CD4-positive, alpha-beta memory T cell (primary cell): Measurements from ENCODE around the gene FAM163B. TPM values are rescaled to one million over a fixed set of nuclear protein-coding genes. Genes with fewer than 3 reads are reported as not detected.

ENCODE experiments used
- CTCF ChIA-PET: fragments of 350-600 bp; sonication (Branson Sonifier 250); formaldehyde crosslinking; loops from one replicate; lab custom pipeline; 2021; ENCODE audit warnings: inconsistent platforms; ENCODE audit not compliant: partially characterized antibody; lab: Charles Lee
- POLR2A ChIA-PET: fragments of 350-600 bp; sonication (Branson Sonifier 250); formaldehyde crosslinking; loops from one replicate; lab custom pipeline; 2021; ENCODE audit not compliant: partially characterized antibody; lab: Charles Lee
- DNase-seq, 5 donors: peaks; one replicate each; pipeline versions ENCODE4 v3.0.0 to v3.0.0-alpha.2; 2020 to 2022; ENCODE audit warnings: mixed read lengths in 1 of 5
- H3K27ac ChIP-seq: one replicate; pipeline ENCODE4 v1.7.0; 2013; ENCODE audit warnings: low read depth, low read length
- H3K27me3 ChIP-seq: 2 replicates; pipeline ENCODE4 v1.7.0; 2013; ENCODE audit warnings: mild to moderate bottlenecking, low read length, moderate library complexity; ENCODE audit not compliant: insufficient read depth
- H3K36me3 ChIP-seq: 2 replicates; pipeline ENCODE4 v1.7.0; 2013; ENCODE audit warnings: mild to moderate bottlenecking, low read length, moderate library complexity; ENCODE audit not compliant: insufficient read depth
- H3K4me1 ChIP-seq: 2 replicates; pipeline ENCODE4 v1.7.0; 2013; ENCODE audit warnings: mild to moderate bottlenecking, low read length, moderate library complexity; ENCODE audit not compliant: insufficient read depth
- H3K4me3 ChIP-seq, 2 donors: one replicate each; pipeline ENCODE4 v1.7.0; 2013; ENCODE audit warnings: low read length in 2 of 2, mild to moderate bottlenecking in 1 of 2
- H3K9me3 ChIP-seq, 2 donors: one replicate each; pipeline ENCODE4 v1.7.0; 2013; ENCODE audit warnings: low read length in 2 of 2, control low read depth in 1 of 2; ENCODE audit not compliant: control insufficient read depth in 1 of 2
- H3K27ac Mint-ChIP-seq, 7 donors: one replicate each; pipeline ENCODE4 v1.8.0; 2020 to 2021; ENCODE audit warnings: mixed read lengths in 7 of 7, mild to moderate bottlenecking in 6 of 7, inconsistent platforms in 3 of 7, moderate library complexity in 3 of 7
- H3K27me3 Mint-ChIP-seq, 2 donors: one replicate each; pipeline ENCODE4 v1.8.0; 2020 to 2021; ENCODE audit warnings: mixed read lengths in 2 of 2
- H3K36me3 Mint-ChIP-seq, 2 donors: one replicate each; pipeline ENCODE4 v1.8.0; 2020 to 2021; ENCODE audit warnings: mixed read lengths in 2 of 2, inconsistent platforms in 1 of 2, mild to moderate bottlenecking in 1 of 2
- H3K4me1 Mint-ChIP-seq, 4 donors: one replicate each; pipeline ENCODE4 v1.8.0; 2020 to 2021; ENCODE audit warnings: mixed read lengths in 4 of 4, mild to moderate bottlenecking in 1 of 4
- H3K4me3 Mint-ChIP-seq, 8 donors: one replicate each; pipeline ENCODE4 v1.8.0; 2020 to 2021; ENCODE audit warnings: mixed read lengths in 8 of 8, mild to moderate bottlenecking in 7 of 8, moderate library complexity in 6 of 8, inconsistent platforms in 3 of 8
- H3K9me3 Mint-ChIP-seq, 8 donors: one replicate each; pipeline ENCODE4 v1.8.0; 2020 to 2021; ENCODE audit warnings: mixed read lengths in 8 of 8, mild to moderate bottlenecking in 5 of 8, inconsistent platforms in 3 of 8, moderate library complexity in 1 of 8
- intact Hi-C: fragments of 100-400 bp; cut with micrococcal nuclease; formaldehyde crosslinking; loops from one replicate; pipeline ENCODE4 v1.15.1; 2023
- polyA plus RNA-seq, 2 donors: library from polyadenylated mRNA; unstranded; fragments of 300-500 nt; fragmentation: Illumina TruSeq; gene quantifications; one replicate each; pipeline ENCODE4 v1.2.3, GENCODE V29; 2021
- total RNA-seq, 2 experiments: library from RNA; stranded (reverse); gene quantifications; one replicate each; pipeline ENCODE4 v1.2.3, GENCODE V29; 2021

The FAM163B gene
- total and polyA plus RNA-seq, 4 experiments from 2014 or later, result not detected

- H3K9me3 Mint-ChIP-seq, result no peaks in the 10 kb centered on the region
- H3K27ac Mint-ChIP-seq, result peak overlapping the region in 1 of 7 donors; percentile 53
- no peak overlapping the region for H3K4me3 Mint-ChIP-seq
- CTCF ChIA-PET, result no interaction called here
- H3K27me3 Mint-ChIP-seq, result peaks cover 13 to 17% of the 10 kb centered on the region in 2 donors
- no peaks in the 10 kb centered on the region for H3K27me3 ChIP-seq
- DNase-seq, result no peak
- POLR2A ChIA-PET, result no interaction called here
- H3K27ac ChIP-seq, result no peak overlapping the region
- H3K9me3 ChIP-seq, result no peaks in the 10 kb centered on the region
- intact Hi-C loops, result no loop called here
- H3K36me3 Mint-ChIP-seq, result no peaks in the 10 kb centered on the region
- H3K4me1 ChIP-seq, result no peaks in the 10 kb centered on the region
- H3K4me1 Mint-ChIP-seq, result peaks cover 0 to 7% (median 3%) of the 10 kb centered on the region in 4 donors
- no peak overlapping the region for H3K4me3 ChIP-seq
- no peaks in the 10 kb centered on the region for H3K36me3 ChIP-seq
Observed at GRCh38 chr9:133650026-133650425, 40.8 kb upstream of the FAM163B start.

- no peaks in the 10 kb centered on the region for H3K9me3 ChIP-seq
- H3K4me3 Mint-ChIP-seq, result peak overlapping the region in 1 of 8 donors; percentile 42
Observed at GRCh38 chr9:133649194-133649593, 40.0 kb upstream of the FAM163B start.

GRCh38 chr9:133647765-133648469 is 38.7 kb upstream of the FAM163B start:
- H3K9me3 ChIP-seq, result no peaks in the 10 kb centered on the region
- H3K27ac Mint-ChIP-seq, result peak overlapping the region in 1 of 7 donors; percentile 36
- H3K27me3 ChIP-seq, result no peaks in the 10 kb centered on the region
- H3K36me3 Mint-ChIP-seq, result no peaks in the 10 kb centered on the region
- POLR2A ChIA-PET, result no interaction called here
- no peaks in the 10 kb centered on the region for H3K9me3 Mint-ChIP-seq
- CTCF ChIA-PET, result no interaction called here
- H3K4me3 Mint-ChIP-seq, result no peak overlapping the region
- no peak overlapping the region for H3K27ac ChIP-seq
- peaks cover 0 to 7% (median 4%) of the 10 kb centered on the region in 4 donors for H3K4me1 Mint-ChIP-seq
- H3K36me3 ChIP-seq, result no peaks in the 10 kb centered on the region
- H3K4me3 ChIP-seq, result no peak overlapping the region
- H3K27me3 Mint-ChIP-seq, result peaks cover 7 to 10% of the 10 kb centered on the region in 2 donors
- no peaks in the 10 kb centered on the region for H3K4me1 ChIP-seq
- no peak for DNase-seq
- intact Hi-C loops, result no loop called here

More at GRCh38 chr9:133649194-133649593, 40.0 kb upstream of the FAM163B start:
- Mint-ChIP-seq H3K9me3 (no peaks in the 10 kb centered on the region), H3K27me3 (peaks cover 11 to 15% of the 10 kb centered on the region in 2 donors), H3K4me1 (peaks cover 0 to 7% (median 4%) of the 10 kb centered on the region in 4 donors), H3K36me3 (no peaks in the 10 kb centered on the region), H3K27ac (no peak overlapping the region)
- H3K4me3 ChIP-seq, result no peak overlapping the region
- intact Hi-C loops, result no loop called here
- ChIA-PET POLR2A (no interaction called here), CTCF (no interaction called here)
- H3K4me1 ChIP-seq, result no peaks in the 10 kb centered on the region
- no peak overlapping the region for H3K27ac ChIP-seq
- no peaks in the 10 kb centered on the region for H3K27me3 ChIP-seq
- no peak for DNase-seq
- H3K36me3 ChIP-seq, result no peaks in the 10 kb centered on the region

GRCh38 chr9:133647148-133647547 is 38.0 kb upstream of the FAM163B start:
- Histone ChIP-seq H3K9me3 (no peaks in the 10 kb centered on the region), H3K4me1 (no peaks in the 10 kb centered on the region), H3K4me3 (no peak overlapping the region), H3K27ac (no peak overlapping the region), H3K36me3 (no peaks in the 10 kb centered on the region), H3K27me3 (no peaks in the 10 kb centered on the region)
- POLR2A ChIA-PET, result no interaction called here
- intact Hi-C loops, result no loop called here
- CTCF ChIA-PET, result no interaction called here
- Mint-ChIP-seq H3K4me1 (peaks cover 0 to 7% (median 4%) of the 10 kb centered on the region in 4 donors), H3K4me3 (no peak overlapping the region), H3K27me3 (peaks cover 5 to 7% of the 10 kb centered on the region in 2 donors), H3K27ac (peak overlapping the region in 1 of 7 donors; percentile 47), H3K9me3 (no peaks in the 10 kb centered on the region), H3K36me3 (no peaks in the 10 kb centered on the region)
- DNase-seq, result peak in 1 of 5 donors; percentile 11

- Histone ChIP-seq H3K27ac (no peak overlapping the region), H3K36me3 (no peaks in the 10 kb centered on the region), H3K9me3 (no peaks in the 10 kb centered on the region), H3K4me1 (no peaks in the 10 kb centered on the region), H3K4me3 (no peak overlapping the region), H3K27me3 (no peaks in the 10 kb centered on the region)
- DNase-seq, result no peak
- Mint-ChIP-seq H3K27ac (peak overlapping the region in 1 of 7 donors; percentile 60), H3K4me3 (no peak overlapping the region), H3K9me3 (no peaks in the 10 kb centered on the region), H3K27me3 (peaks cover 5 to 12% of the 10 kb centered on the region in 2 donors), H3K4me1 (peaks cover 0 to 7% (median 4%) of the 10 kb centered on the region in 4 donors), H3K36me3 (no peaks in the 10 kb centered on the region)
- CTCF ChIA-PET, result no interaction called here
- POLR2A ChIA-PET, result interaction anchor here (1.6 kb wide), 1 partner anchor 57 kb away, joined by 3 read pairs; no protein-coding TSS in a partner anchor
- intact Hi-C loops, result no loop called here
Observed at GRCh38 chr9:133645021-133645765, 36.0 kb upstream of the FAM163B start.

- no peak for DNase-seq
- Histone ChIP-seq H3K4me1 (no peaks in the 10 kb centered on the region), H3K4me3 (no peak overlapping the region), H3K9me3 (no peaks in the 10 kb centered on the region), H3K27ac (no peak overlapping the region), H3K36me3 (no peaks in the 10 kb centered on the region), H3K27me3 (no peaks in the 10 kb centered on the region)
- H3K36me3 Mint-ChIP-seq, result no peaks in the 10 kb centered on the region
- H3K9me3 Mint-ChIP-seq, result no peaks in the 10 kb centered on the region
- H3K27me3 Mint-ChIP-seq, result peaks cover 2 to 9% of the 10 kb centered on the region in 2 donors
- H3K4me1 Mint-ChIP-seq, result peaks cover 0 to 7% (median 4%) of the 10 kb centered on the region in 4 donors
- intact Hi-C loops, result no loop called here
- ChIA-PET CTCF (no interaction called here), POLR2A (interaction anchor here (1.6 kb wide), 1 partner anchor 58 kb away, joined by 3 read pairs; no protein-coding TSS in a partner anchor)
- no peak overlapping the region for H3K27ac Mint-ChIP-seq
- no peak overlapping the region for H3K4me3 Mint-ChIP-seq
Observed at GRCh38 chr9:133643978-133644760, 35.0 kb upstream of the FAM163B start.

- CTCF ChIA-PET, result no interaction called here
- peaks cover 0 to 9% of the 10 kb centered on the region in 2 donors for H3K27me3 Mint-ChIP-seq
- POLR2A ChIA-PET, result interaction anchor here (1.6 kb wide), 1 partner anchor 59 kb away, joined by 3 read pairs; no protein-coding TSS in a partner anchor
Observed at GRCh38 chr9:133643362-133643755, 34.2 kb upstream of the FAM163B start.

More at GRCh38 chr9:133643362-133643755, 34.2 kb upstream of the FAM163B start:
- H3K27me3 ChIP-seq, result no peaks in the 10 kb centered on the region
- H3K4me3 Mint-ChIP-seq, result no peak overlapping the region
- H3K27ac Mint-ChIP-seq, result no peak overlapping the region
- H3K4me1 Mint-ChIP-seq, result peaks cover 0 to 7% (median 4%) of the 10 kb centered on the region in 4 donors
- intact Hi-C loops, result no loop called here
- no peak overlapping the region for H3K27ac ChIP-seq
- no peaks in the 10 kb centered on the region for H3K9me3 Mint-ChIP-seq
- H3K9me3 ChIP-seq, result no peaks in the 10 kb centered on the region
- no peak overlapping the region for H3K4me3 ChIP-seq
- no peaks in the 10 kb centered on the region for H3K4me1 ChIP-seq
- H3K36me3 ChIP-seq, result no peaks in the 10 kb centered on the region
- no peaks in the 10 kb centered on the region for H3K36me3 Mint-ChIP-seq
- no peak for DNase-seq
